K562 (cell line): Measurements from ENCODE around the gene PCID2. TPM values are rescaled to one million over a fixed set of nuclear protein-coding genes. Genes with fewer than 3 reads are reported as not detected.

Experiments used
- ATAC-seq: fragments of 200-7000 bp; cut with Tn5 transposase; 3 replicates; pipeline ENCODE4 v1.9.1; 2020; ENCODE audit warnings: moderate library complexity
- BruUV-seq: library from RNA; stranded (reverse); fragments of 400-500 nt; replicated peaks from 2 replicates; lab custom pipeline; 2021; lab: Mats Ljungman, UMichigan
- CTCF ChIA-PET: fragments of 300-600 bp; formaldehyde crosslinking; extraction: SDS; loops from one replicate; lab custom pipeline; 2021; ENCODE audit warnings: low intra/inter-chr PET ratio; lab: Yijun Ruan, JAX
- POLR2A ChIA-PET: fragments of 300-600, 350-650 bp; sonication (Branson Sonifier 250); formaldehyde crosslinking; extraction: SDS; loops from one replicate; lab custom pipeline; 2021; ENCODE audit warnings: antibody characterized with exemption, inconsistent platforms; lab: Yijun Ruan, JAX
- DNase-seq, 4 experiments: peaks; one replicate each; pipeline versions ENCODE4 v3.0.0 to v3.0.0-alpha.2; 2011 to 2018; ENCODE audit warnings: low spot score in 3 of 4, mixed read lengths in 3 of 4; ENCODE audit errors: extremely low read depth in 1 of 4
- FAIRE-seq: peaks from 2 replicates; lab custom pipeline; 2011; peaks lifted over from hg19 to GRCh38; lab: Jason Lieb, UNC
- H2AFZ ChIP-seq: 2 replicates; pipeline ENCODE4 v1.6.0; 2011; ENCODE audit warnings: low read depth, low read length, control low read depth, inconsistent platforms
- H3K27ac ChIP-seq: fragments of 200-600 bp; 3 replicates; pipeline ENCODE4 v1.8.0; 2011; ENCODE audit warnings: low read depth, mild to moderate bottlenecking, control low read depth, inconsistent platforms, low read length, moderate library complexity, mixed read lengths; ENCODE audit errors: extremely low read depth
- H3K27me3 ChIP-seq, 2 experiments: fragments of 300-600 bp in 1 of 2; 2 replicates in 1 of 2; 3 replicates in 1 of 2; pipeline versions ENCODE4 v1.6.0 to v1.8.0; 2011; ENCODE audit warnings: inconsistent platforms in 2 of 2, low read length in 2 of 2, mild to moderate bottlenecking in 1 of 2, mixed read lengths in 1 of 2, moderate library complexity in 1 of 2; ENCODE audit not compliant: control insufficient read depth in 2 of 2, insufficient read depth in 2 of 2
- H3K36me3 ChIP-seq: fragments of 300-600 bp; 3 replicates; pipeline ENCODE4 v1.8.0; 2011; ENCODE audit warnings: mild to moderate bottlenecking, low read length, inconsistent platforms; ENCODE audit not compliant: control insufficient read depth, insufficient read depth
- H3K4me1 ChIP-seq, 2 experiments: fragments of 200-600 bp in 1 of 2; replicated peaks in 1 of 2; 2 replicates in 1 of 2; 3 replicates in 1 of 2; pipeline versions ENCODE4 v1.5.1 to v1.8.0; 2011; ENCODE audit warnings: inconsistent platforms in 2 of 2, low read length in 2 of 2, mild to moderate bottlenecking in 1 of 2, mixed read lengths in 1 of 2, moderate library complexity in 1 of 2; ENCODE audit not compliant: control insufficient read depth in 2 of 2, insufficient read depth in 2 of 2
- H3K4me2 ChIP-seq: 2 replicates; pipeline ENCODE4 v1.6.1; 2011; ENCODE audit warnings: low read length, control low read depth, inconsistent platforms, mixed read lengths; ENCODE audit not compliant: insufficient read depth
- H3K4me3 ChIP-seq: fragments of 200-600 bp; sonication (generic), shearing (Covaris generic); 2 replicates; pipeline ENCODE4 v1.5.1; 2016; ENCODE audit warnings: control low read depth, inconsistent platforms
- H3K79me2 ChIP-seq: fragments of 200-600 bp; 3 replicates; pipeline ENCODE4 v1.8.0; 2011; ENCODE audit warnings: low read length, inconsistent platforms; ENCODE audit not compliant: control insufficient read depth, insufficient read depth
- H3K9ac ChIP-seq, 2 experiments: 2 replicates each; pipeline versions ENCODE4 v1.6.0 to v1.6.1; 2011; ENCODE audit warnings: low read depth in 2 of 2, low read length in 2 of 2, control low read depth in 1 of 2, inconsistent platforms in 1 of 2, mild to moderate bottlenecking in 1 of 2, mixed read lengths in 1 of 2; ENCODE audit not compliant: insufficient read depth in 1 of 2
- H3K9me1 ChIP-seq: one replicate; pipeline ENCODE4 v1.6.0; 2011; ENCODE audit warnings: inconsistent platforms, mild to moderate bottlenecking, low read length, moderate library complexity; ENCODE audit not compliant: control insufficient read depth, insufficient read depth
- H3K9me3 ChIP-seq: replicated peaks from 2 replicates; pipeline ENCODE4 v1.5.1; 2011; ENCODE audit warnings: low read depth, low read length, inconsistent platforms; ENCODE audit not compliant: control insufficient read depth, insufficient read depth
- H4K20me1 ChIP-seq: replicated peaks from 2 replicates; pipeline ENCODE4 v1.6.1; 2011; ENCODE audit warnings: low read length, inconsistent platforms, mixed read lengths; ENCODE audit not compliant: control insufficient read depth, insufficient read depth
- BCOR ChIP-seq: fragments of 450-650 bp; IDR thresholded peaks from 2 replicates; pipeline ENCODE4 v1.6.1; 2016
- CBX8 ChIP-seq: fragments of 200-600 bp; sonication (generic); IDR thresholded peaks from 2 replicates; pipeline ENCODE4 v1.6.1; 2012; ENCODE audit warnings: borderline replicate concordance, mixed run types, low read depth, mild to moderate bottlenecking, moderate library complexity, mixed read lengths, low read length, control low read depth, inconsistent platforms; ENCODE audit not compliant: poor library complexity, severe bottlenecking; ENCODE audit errors: extremely low read depth
- CREB3 ChIP-seq: fragments of 450-650 bp; conservative IDR thresholded peaks from 2 replicates; pipeline ENCODE4 v1.6.1; 2016; ENCODE audit warnings: missing genetic modification characterization, low read depth, mild to moderate bottlenecking, missing compliant biosample characterization, moderate library complexity
- EP400 ChIP-seq: fragments of 450-650 bp; IDR thresholded peaks from 2 replicates; pipeline ENCODE4 v1.6.1; 2017; ENCODE audit warnings: antibody characterized with exemption, mild to moderate bottlenecking, moderate library complexity
- HLTF ChIP-seq: fragments of 450-650 bp; IDR thresholded peaks from 2 replicates; pipeline ENCODE4 v1.6.1; 2016
- IFI16 ChIP-seq: fragments of 250-450 bp; sonication (Bioruptor Pico); IDR thresholded peaks from 2 replicates; pipeline ENCODE4 v2.1.2; 2022; ENCODE audit warnings: mild to moderate bottlenecking, inconsistent platforms
- IRF9 ChIP-seq: fragments of 450-650 bp; IDR thresholded peaks from 2 replicates; pipeline ENCODE4 v1.6.1; 2016; ENCODE audit warnings: missing biosample characterization, missing genetic modification characterization
- KDM4B ChIP-seq, 2 experiments: fragments of 450-650 bp in 1 of 2; sonication (generic) in 1 of 2; IDR thresholded peaks; 2 replicates each; pipeline ENCODE4 v1.6.1; 2016 to 2017; ENCODE audit warnings: borderline replicate concordance in 2 of 2, antibody characterized with exemption in 1 of 2, low read depth in 1 of 2, mild to moderate bottlenecking in 1 of 2
- SUPT5H ChIP-seq: fragments of 450-650 bp; IDR thresholded peaks from 2 replicates; pipeline ENCODE4 v1.6.1; 2016
- TCF15 ChIP-seq: fragments of 250-450 bp; sonication (Bioruptor Pico); IDR thresholded peaks from 2 replicates; pipeline ENCODE4 v1.8.0; 2022; ENCODE audit warnings: moderate library complexity, mild to moderate bottlenecking, inconsistent platforms
- TEAD4 ChIP-seq, 2 experiments: sonication (generic) in 1 of 2; formaldehyde crosslinking in 1 of 2; IDR thresholded peaks; 2 replicates each; pipeline versions ENCODE4 v1.6.1 to v1.8.0; 2012 to 2022; ENCODE audit warnings: borderline replicate concordance in 1 of 2, inconsistent platforms in 1 of 2, low read length in 1 of 2, mild to moderate bottlenecking in 1 of 2, missing genetic modification reagents in 1 of 2
- TGIF2 ChIP-seq: sonication (generic); formaldehyde crosslinking; IDR thresholded peaks from 2 replicates; pipeline ENCODE4 v1.8.1; 2022; ENCODE audit warnings: mild to moderate bottlenecking, missing genetic modification reagents, moderate library complexity
- TRIM24 ChIP-seq, 2 experiments: fragments of 450-650 bp; IDR thresholded peaks; 2 replicates each; pipeline ENCODE4 v1.6.1; 2016
- ZBTB17 ChIP-seq: fragments of 450-650 bp; formaldehyde crosslinking; IDR thresholded peaks from 2 replicates; pipeline ENCODE4 v1.4.0; 2020; ENCODE audit warnings: mild to moderate bottlenecking
- ZBTB5 ChIP-seq: fragments of 450-650 bp; IDR thresholded peaks from 2 replicates; pipeline ENCODE4 v1.6.1; 2017; ENCODE audit warnings: antibody characterized with exemption
- ZKSCAN3 ChIP-seq: fragments of 250-450 bp; sonication (Bioruptor Pico); IDR thresholded peaks from 2 replicates; pipeline ENCODE4 v1.4.0; 2020
- ZNF184 ChIP-seq: sonication (generic); formaldehyde crosslinking; IDR thresholded peaks from 2 replicates; pipeline ENCODE4 v1.5.0; 2020; ENCODE audit warnings: missing genetic modification reagents
- ZNF384 ChIP-seq: IDR thresholded peaks from 2 replicates; pipeline ENCODE4 v1.6.1; 2012; ENCODE audit warnings: low read depth, low read length, improper control_type of control experiment
- ZZZ3 ChIP-seq: fragments of 450-650 bp; IDR thresholded peaks from 2 replicates; pipeline ENCODE4 v1.6.1; 2016; ENCODE audit warnings: antibody characterized with exemption, mild to moderate bottlenecking, moderate library complexity
- WGBS: fragments of 100-300 bp; shearing (Covaris generic); methylation state at CpG from one replicate; pipeline ENCODE4 v1.1.6; 2016; ENCODE audit warnings: low coverage, mixed read lengths; ENCODE audit not compliant: insufficient coverage; ENCODE audit errors: missing lambda C conversion rate; 5-methylcytosine and 5-hydroxymethylcytosine counted together
- in situ Hi-C: fragments of 300-500 bp; cut with MboI; formaldehyde crosslinking; loops from 4 replicates; pipeline ENCODE4 v1.15.0; 2018; ENCODE audit warnings: inconsistent platforms, mixed read lengths
- intact Hi-C: fragments of 100-400 bp; cut with micrococcal nuclease; formaldehyde crosslinking; loops from 2 replicates; pipeline ENCODE4 v1.14.2; 2022
- polyA plus RNA-seq, 8 experiments: library from polyadenylated mRNA; depleted of rRNA in 4 of 8; stranded (reverse) in 5 of 8; unstranded in 3 of 8; fragments of >200 nt; fragmentation: Nextera tagmentation in 2 of 8; fragmentation: Illumina TruSeq in 1 of 8; extraction: Ambion mirVana in 2 of 8; extraction: Trizol in 1 of 8; gene quantifications; 2 replicates each; pipeline versions ENCODE4 v1.2.1 to v1.2.3, GENCODE V29; 2011 to 2014; ENCODE audit warnings: inconsistent platforms in 1 of 8, missing spikeins in 1 of 8
- total RNA-seq, 7 experiments: library from RNA; depleted of rRNA in 6 of 7; stranded (reverse); fragments of >200 nt in 6 of 7; fragmentation: Illumina TruSeq in 2 of 7; extraction: Trizol in 2 of 7; gene quantifications; 2 replicates each; pipeline versions ENCODE4 v1.2.1 to v1.2.3, GENCODE V29; 2011 to 2021; ENCODE audit warnings: low replicate concordance in 1 of 7

The PCID2 gene
- total and polyA plus RNA-seq, 9 of the 15 experiments (the other 6 are each of a cell fraction or from before 2014, with no cell fraction given) = 39.6 to 117 (median 59.6) TPM

- Histone ChIP-seq H3K27ac (no peak overlapping the region), H3K79me2 (no peaks in the 10 kb centered on the region), H3K4me3 (no peak overlapping the region), H3K27me3 (no peaks in the 10 kb centered on the region), H3K4me2 (no peak overlapping the region), H3K36me3 (no peaks in the 10 kb centered on the region), H2AFZ (no peak overlapping the region), H3K4me1 (peaks cover 7 to 20% of the 10 kb centered on the region in 2 experiments; a peak in 4 of 5 replicates), H3K9ac (no peak overlapping the region), H3K9me1 (no peaks in the 10 kb centered on the region), H3K9me3 (no peaks in the 10 kb centered on the region; the same call in 1 of the 2 replicates), H4K20me1 (no peaks in the 10 kb centered on the region)
- ATAC-seq (no peak), FAIRE-seq (no peak), DNase-seq (no peak)
- in situ Hi-C loops = no loop called here
- intact Hi-C loops = no loop called here
- no TSS peak for BruUV-seq
- 68% methylated on average over 13 of the region's 20 CpGs for WGBS
- POLR2A ChIA-PET = no interaction called here
- CTCF ChIA-PET = no interaction called here
- TF ChIP-seq ZNF184 (CRISPR knock-in tag) (no peak), ZKSCAN3 (no peak), HLTF (no peak), ZZZ3 (no peak), TGIF2 (CRISPR knock-in tag) (no peak), ZBTB5 (no peak), ZNF384 (no peak), EP400 (no peak), TRIM24 (IDR thresholded peaks at IDR 0.05) (no peak), IFI16 (CRISPR knock-in tag) (no peak), TEAD4 (IDR thresholded peaks at IDR 0.05; ENCODE audit: low read length) (no peak), TEAD4 (CRISPR knock-in tag; IDR thresholded peaks at IDR 0.05; ENCODE audit: borderline replicate concordance) (no peak), BCOR (no peak), SUPT5H (no peak), CREB3 (tag) (no peak), IRF9 (tag) (no peak), KDM4B (IDR thresholded peaks at IDR 0.05; ENCODE audit: borderline replicate concordance in 2 of 2, low read depth in 1 of 2) (no peak), TCF15 (no peak), ZBTB17 (CRISPR knock-in tag) (no peak), CBX8 (no peak)
These were observed 48.8 kb downstream of the PCID2 start for GRCh38 chr13:113159701-113160100.
